ENCODE data around the gene DYNC1LI1. TPM values are rescaled to one million over a fixed set of nuclear protein-coding genes. Genes with fewer than 3 reads are reported as not detected.

DYNC1LI1 gene
- total RNA-seq, 1 experiment from 2014 or later, result 56.2 TPM

DNA sequence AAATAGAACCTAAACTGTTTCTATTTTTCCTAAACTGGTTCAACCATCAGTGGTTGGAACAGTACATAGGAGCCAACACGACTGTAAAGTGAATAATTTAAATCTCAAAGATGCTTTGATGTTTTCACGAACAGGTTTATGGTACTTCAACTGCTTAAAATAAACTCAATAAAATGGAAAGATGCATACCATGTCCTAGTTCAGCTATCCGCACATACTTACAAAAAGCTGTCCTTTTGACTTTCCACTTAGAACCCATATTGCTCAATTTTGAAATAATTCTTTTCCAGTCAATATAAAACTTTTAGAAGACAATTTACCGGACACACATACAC, 68.9 kb downstream of the DYNC1LI1 start:
- no peak for TF ChIP-seq CTCF (conservative IDR thresholded peaks at IDR 0.05)
- Histone ChIP-seq H2AFZ (ENCODE audit: low read length) (no peak overlapping the region), H4K91ac (ENCODE audit: insufficient read length, low read depth, low read length) (no peak overlapping the region), H3K27ac (ENCODE audit: insufficient read length, low read depth, low read length) (no peak overlapping the region), H3K23ac (ENCODE audit: insufficient read length, low read depth, low read length) (no peak overlapping the region), H3K9ac (ENCODE audit: extremely low read depth, insufficient read length, low read length) (peak overlapping the region; percentile 18), H3K79me2 (ENCODE audit: insufficient read depth, low read length) (no peaks in the 10 kb centered on the region; the same call in 1 of the 2 replicates), H3K56ac (ENCODE audit: insufficient read length, low read depth, low read length) (no peak overlapping the region), H2BK5ac (ENCODE audit: insufficient read length, low read length) (no peak overlapping the region), H3K9me3 (ENCODE audit: control insufficient read depth, low read depth, low read length) (no peaks in the 10 kb centered on the region), H2BK12ac (ENCODE audit: insufficient read length, low read depth, low read length) (no peak overlapping the region), H3K4me2 (ENCODE audit: insufficient read depth, insufficient read length, low read length) (peak overlapping the region; percentile 84), H3K18ac (ENCODE audit: insufficient read length, low read depth, low read length) (no peak overlapping the region), H4K20me1 (ENCODE audit: control insufficient read depth, insufficient read depth, insufficient read length) (peaks cover 2% of the 10 kb centered on the region), H2BK15ac (ENCODE audit: low read depth, low read length) (no peak overlapping the region), H3K23me2 (ENCODE audit: insufficient read length, low read depth, low read length, poor library complexity, severe bottlenecking) (no peaks in the 10 kb centered on the region), H3K4ac (ENCODE audit: low read depth, low read length) (no peak overlapping the region), H3K4me1 (ENCODE audit: insufficient read depth, low read length) (peaks cover 4% of the 10 kb centered on the region; the same call in 1 of the 2 replicates), H2AK5ac (ENCODE audit: insufficient read length, low read length) (no peak overlapping the region), H4K5ac (ENCODE audit: insufficient read length, low read depth, low read length) (no peak overlapping the region), H4K8ac (replicated peaks; ENCODE audit: insufficient read length, low read depth, low read length) (no peak overlapping the region), H3T11ph (ENCODE audit: low read length) (no peak overlapping the region), H3K14ac (ENCODE audit: insufficient read depth, low read length) (no peak overlapping the region), H2BK20ac (ENCODE audit: low read depth, low read length, poor library complexity, severe bottlenecking) (no peak overlapping the region), H3K79me1 (ENCODE audit: insufficient read depth, low read depth, low read length, poor library complexity, severe bottlenecking) (no peaks in the 10 kb centered on the region), H3K27me3 (ENCODE audit: insufficient read depth, low read length) (no peaks in the 10 kb centered on the region), H2BK120ac (ENCODE audit: low read depth, low read length, poor library complexity, severe bottlenecking) (no peak overlapping the region)
- Mint-ChIP-seq H3K27me3 (ENCODE audit: low read depth) (no peaks in the 10 kb centered on the region; the same call in 1 of the 2 replicates), H3K9me3 (no peaks in the 10 kb centered on the region; a peak in 1 of 5 replicates), H3K4me1 (peaks cover 20 to 30% of the 10 kb centered on the region in 2 experiments), H3K4me3 (peak overlapping the region; percentile 94 to 99), H3K27ac (peak overlapping the region; percentile 89 to 93 (median 89); a peak in 5 of 7 replicates), H3K36me3 (ENCODE audit: insufficient read depth in 1 of 3, low read depth in 3 of 3) (peaks cover 1 to 5% (median 2%) of the 10 kb centered on the region in 3 experiments; a peak in 4 of 7 replicates)
- no CpG with 5 or more reads among the region's 4 CpGs for WGBS (ENCODE audit: extremely low coverage, insufficient read length, low lambda C conversion rate)
- no peak for DNase-seq

Measured in H9 (cell line).